Liver (tissue), 9 donors: ENCODE data around the gene SIGLEC1. TPM values are rescaled to one million over a fixed set of nuclear protein-coding genes. Genes with fewer than 3 reads are reported as not detected.

Experiments
- DNase-seq: peaks from one replicate; pipeline ENCODE4 v3.0.0-alpha.2; 2017; ENCODE audit warnings: low spot score
- H3K27ac ChIP-seq, 2 donors: one replicate each; pipeline ENCODE4 v1.7.0; 2013; ENCODE audit warnings: inconsistent platforms in 2 of 2, low read length in 2 of 2, control low read depth in 1 of 2, low read depth in 1 of 2, mild to moderate bottlenecking in 1 of 2
- H3K27me3 ChIP-seq, 4 donors: one replicate each; pipeline versions ENCODE4 v1.6.1 to v1.7.0; 2013; ENCODE audit warnings: low read length in 3 of 4, inconsistent platforms in 1 of 4, mild to moderate bottlenecking in 1 of 4, moderate library complexity in 1 of 4; ENCODE audit not compliant: control insufficient read depth in 4 of 4, insufficient read depth in 4 of 4
- H3K36me3 ChIP-seq, 4 donors: one replicate each; pipeline versions ENCODE4 v1.6.1 to v1.7.0; 2013; ENCODE audit warnings: low read length in 3 of 4, mild to moderate bottlenecking in 3 of 4, low read depth in 1 of 4, moderate library complexity in 1 of 4; ENCODE audit not compliant: control insufficient read depth in 4 of 4, insufficient read depth in 3 of 4
- H3K4me1 ChIP-seq, 4 donors: one replicate each; pipeline versions ENCODE4 v1.6.1 to v1.7.0; 2013; ENCODE audit warnings: low read length in 3 of 4, mild to moderate bottlenecking in 3 of 4, moderate library complexity in 1 of 4; ENCODE audit not compliant: control insufficient read depth in 4 of 4, insufficient read depth in 4 of 4
- H3K4me3 ChIP-seq, 3 donors: one replicate each; pipeline versions ENCODE4 v1.6.1 to v1.7.0; 2013; ENCODE audit warnings: low read length in 3 of 3, control low read depth in 1 of 3, low read depth in 1 of 3, mild to moderate bottlenecking in 1 of 3
- H3K9ac ChIP-seq, 2 donors: one replicate each; pipeline ENCODE4 v1.7.0; 2013; ENCODE audit warnings: low read length in 2 of 2, mild to moderate bottlenecking in 2 of 2, moderate library complexity in 2 of 2, control low read depth in 1 of 2, low read depth in 1 of 2
- H3K9me3 ChIP-seq, 4 donors: one replicate each; pipeline versions ENCODE4 v1.6.1 to v1.7.0; 2013; ENCODE audit warnings: low read length in 3 of 4; ENCODE audit not compliant: control insufficient read depth in 4 of 4
- EGR1 ChIP-seq, 2 donors: IDR thresholded peaks; 2 replicates each; pipeline ENCODE4 v1.6.1; 2016 to 2018; ENCODE audit warnings: antibody characterized with exemption in 2 of 2, low read depth in 2 of 2
- FOXA1 ChIP-seq: IDR thresholded peaks from 2 replicates; pipeline ENCODE4 v1.6.1; 2016; ENCODE audit warnings: antibody characterized with exemption
- FOXA2 ChIP-seq: IDR thresholded peaks from 2 replicates; pipeline ENCODE4 v1.6.1; 2016; ENCODE audit warnings: antibody characterized with exemption
- GABPA ChIP-seq, 2 donors: IDR thresholded peaks in 1 of 2; conservative IDR thresholded peaks in 1 of 2; 2 replicates each; pipeline ENCODE4 v1.6.1; 2016; ENCODE audit warnings: antibody characterized with exemption in 2 of 2, mild to moderate bottlenecking in 1 of 2, moderate library complexity in 1 of 2
- HNF4A ChIP-seq, 2 donors: conservative IDR thresholded peaks; 2 replicates each; pipeline ENCODE4 v1.6.1; 2016; ENCODE audit warnings: antibody characterized with exemption in 2 of 2, mild to moderate bottlenecking in 2 of 2
- HNF4G ChIP-seq: IDR thresholded peaks from 2 replicates; pipeline ENCODE4 v1.6.1; 2016; ENCODE audit warnings: antibody characterized with exemption
- JUND ChIP-seq, 2 donors: IDR thresholded peaks; 2 replicates each; pipeline ENCODE4 v1.6.1; 2016; ENCODE audit warnings: antibody characterized with exemption in 2 of 2
- MAX ChIP-seq: IDR thresholded peaks from 2 replicates; pipeline ENCODE4 v1.6.1; 2016; ENCODE audit warnings: antibody characterized with exemption
- NR2F2 ChIP-seq: IDR thresholded peaks from 2 replicates; pipeline ENCODE4 v1.6.1; 2016; ENCODE audit warnings: antibody characterized with exemption
- RAD21 ChIP-seq, 2 donors: IDR thresholded peaks; 2 replicates each; pipeline ENCODE4 v1.6.1; 2016; ENCODE audit warnings: antibody characterized with exemption in 2 of 2, mild to moderate bottlenecking in 2 of 2
- REST ChIP-seq: IDR thresholded peaks from 2 replicates; pipeline ENCODE4 v1.6.1; 2016; ENCODE audit warnings: antibody characterized with exemption, mild to moderate bottlenecking
- RXRA ChIP-seq, 2 donors: IDR thresholded peaks; 2 replicates each; pipeline ENCODE4 v1.6.1; 2017 to 2018; ENCODE audit warnings: antibody characterized with exemption in 2 of 2, mild to moderate bottlenecking in 1 of 2
- SP1 ChIP-seq: IDR thresholded peaks from 2 replicates; pipeline ENCODE4 v1.6.1; 2018; ENCODE audit warnings: antibody characterized with exemption, mild to moderate bottlenecking
- TAF1 ChIP-seq: conservative IDR thresholded peaks from 2 replicates; pipeline ENCODE4 v1.6.1; 2016; ENCODE audit warnings: antibody characterized with exemption, mild to moderate bottlenecking
- YY1 ChIP-seq: IDR thresholded peaks from 2 replicates; pipeline ENCODE4 v1.6.1; 2016; ENCODE audit warnings: antibody characterized with exemption, mild to moderate bottlenecking
- ZBTB33 ChIP-seq: IDR thresholded peaks from 2 replicates; pipeline ENCODE4 v1.6.1; 2016; ENCODE audit warnings: antibody characterized with exemption
- WGBS: extraction: QIAGEN DNeasy Blood & Tissue Kit; methylation state at CpG from one replicate; pipeline ENCODE4 v1.1.7; 2013; 5-methylcytosine and 5-hydroxymethylcytosine counted together
- polyA plus RNA-seq, 2 donors: library from polyadenylated mRNA; stranded (reverse) in 1 of 2; unstranded in 1 of 2; fragments of 200-250 nt in 1 of 2; fragments of >200 nt in 1 of 2; fragmentation: Nextera tagmentation in 1 of 2; extraction: Ambion mirVana in 1 of 2; gene quantifications; one replicate each; pipeline versions ENCODE4 v1.2.1 to v1.2.3, GENCODE V29; 2013 to 2015
- total RNA-seq, 2 donors: library from RNA; depleted of rRNA; stranded (reverse); fragments of >200 nt; gene quantifications; one replicate each; pipeline ENCODE4 v1.2.3, GENCODE V29; 2014
- TF ChIP-seq, protein P1 (sequence below): fragments of 150-350 bp; IDR thresholded peaks from 2 replicates; pipeline ENCODE4 v1.5.1; 2017; ENCODE audit warnings: improper control_type of control experiment, low read depth, low read length; ENCODE audit not compliant: missing input control
- TF ChIP-seq, protein P2 (sequence below): IDR thresholded peaks from 2 replicates; pipeline ENCODE4 v1.6.1; 2016; ENCODE audit warnings: antibody characterized with exemption
- donor health status: healthy.
- donor health status: healthy.
- donor health status: healthy.
- donor health status: healthy.
- donor health status: healthy.

SIGLEC1 gene
- total and polyA plus RNA-seq, 4 donors: 2.3 to 7.8 (median 7.1) TPM

DNA sequence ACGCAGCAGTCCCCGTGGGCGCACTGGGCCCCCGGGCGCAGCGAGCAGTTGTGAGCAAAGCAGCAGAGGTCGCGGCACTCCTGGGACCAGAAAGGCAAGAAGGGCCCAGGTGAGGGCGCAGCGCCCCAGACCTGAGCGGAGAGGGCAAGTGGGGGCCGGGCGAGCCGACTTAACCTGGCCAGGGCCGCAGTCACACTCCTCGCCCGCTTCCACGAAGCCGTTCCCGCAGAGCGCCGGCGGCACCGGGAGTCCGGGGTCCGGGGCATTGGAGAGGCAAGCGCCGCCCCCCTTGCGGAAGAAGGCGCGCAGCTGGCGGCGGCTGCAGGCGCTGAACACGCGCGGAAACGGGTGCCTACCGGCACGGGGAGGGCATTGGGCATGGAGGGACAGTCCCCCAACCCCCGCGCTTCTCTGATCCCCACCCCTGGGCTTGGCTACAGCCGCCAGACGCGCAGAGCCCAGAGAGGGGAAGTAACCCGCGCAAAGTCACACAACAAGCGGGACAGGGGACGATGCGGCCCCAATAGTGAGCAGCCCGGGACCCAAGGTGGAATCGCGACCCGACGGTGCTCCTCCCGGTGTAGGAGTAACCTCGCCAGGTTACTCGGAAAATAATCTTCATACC is 39.7 kb downstream of the SIGLEC1 start:
- 10% methylated on average over 58 of the region's 58 CpGs for WGBS
- H3K27ac ChIP-seq: no peak overlapping the region
- no peak for TF ChIP-seq MAX
- TF ChIP-seq GABPA (IDR thresholded peaks at IDR 0.05 in 1 of 2, conservative IDR thresholded peaks at IDR 0.05 in 1 of 2): no peak
- TF ChIP-seq, protein P1, sequence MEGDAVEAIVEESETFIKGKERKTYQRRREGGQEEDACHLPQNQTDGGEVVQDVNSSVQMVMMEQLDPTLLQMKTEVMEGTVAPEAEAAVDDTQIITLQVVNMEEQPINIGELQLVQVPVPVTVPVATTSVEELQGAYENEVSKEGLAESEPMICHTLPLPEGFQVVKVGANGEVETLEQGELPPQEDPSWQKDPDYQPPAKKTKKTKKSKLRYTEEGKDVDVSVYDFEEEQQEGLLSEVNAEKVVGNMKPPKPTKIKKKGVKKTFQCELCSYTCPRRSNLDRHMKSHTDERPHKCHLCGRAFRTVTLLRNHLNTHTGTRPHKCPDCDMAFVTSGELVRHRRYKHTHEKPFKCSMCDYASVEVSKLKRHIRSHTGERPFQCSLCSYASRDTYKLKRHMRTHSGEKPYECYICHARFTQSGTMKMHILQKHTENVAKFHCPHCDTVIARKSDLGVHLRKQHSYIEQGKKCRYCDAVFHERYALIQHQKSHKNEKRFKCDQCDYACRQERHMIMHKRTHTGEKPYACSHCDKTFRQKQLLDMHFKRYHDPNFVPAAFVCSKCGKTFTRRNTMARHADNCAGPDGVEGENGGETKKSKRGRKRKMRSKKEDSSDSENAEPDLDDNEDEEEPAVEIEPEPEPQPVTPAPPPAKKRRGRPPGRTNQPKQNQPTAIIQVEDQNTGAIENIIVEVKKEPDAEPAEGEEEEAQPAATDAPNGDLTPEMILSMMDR: no peak
- TF ChIP-seq HNF4A (conservative IDR thresholded peaks at IDR 0.05): no peak
- TF ChIP-seq HNF4G: no peak
- no peak for TF ChIP-seq TAF1
- TF ChIP-seq, protein P2, sequence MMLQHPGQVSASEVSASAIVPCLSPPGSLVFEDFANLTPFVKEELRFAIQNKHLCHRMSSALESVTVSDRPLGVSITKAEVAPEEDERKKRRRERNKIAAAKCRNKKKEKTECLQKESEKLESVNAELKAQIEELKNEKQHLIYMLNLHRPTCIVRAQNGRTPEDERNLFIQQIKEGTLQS: no peak
- no peak for TF ChIP-seq NR2F2
- no peak for TF ChIP-seq FOXA2
- no peak for TF ChIP-seq RXRA (IDR thresholded peaks at IDR 0.05)
- TF ChIP-seq ZBTB33: no peak
- no peak for TF ChIP-seq JUND (IDR thresholded peaks at IDR 0.05)
- no peak for TF ChIP-seq REST
- no peak for TF ChIP-seq YY1
- no peak for TF ChIP-seq RAD21 (IDR thresholded peaks at IDR 0.05)
- TF ChIP-seq SP1: no peak
- TF ChIP-seq EGR1 (IDR thresholded peaks at IDR 0.05; ENCODE audit: low read depth in 2 of 2): no peak
- TF ChIP-seq FOXA1: no peak
- no peak for DNase-seq
- no peaks in the 10 kb centered on the region for H3K9me3 ChIP-seq
- no peaks in the 10 kb centered on the region for H3K36me3 ChIP-seq
- H3K9ac ChIP-seq: no peak overlapping the region
- H3K27me3 ChIP-seq: peaks cover 4 to 10% (median 6%) of the 10 kb centered on the region in 4 donors
- H3K4me1 ChIP-seq: peaks cover 0 to 10% (median 3%) of the 10 kb centered on the region in 4 donors
- no peak overlapping the region for H3K4me3 ChIP-seq
